GM12873 (cell line): ENCODE data around the gene LIPC.

Experiments used
- TF ChIP-seq, protein P1 (sequence below): IDR thresholded peaks from 2 replicates; pipeline ENCODE4 v1.5.1; 2012; ENCODE audit warnings: low read depth, mild to moderate bottlenecking, moderate library complexity, low read length, control low read depth; ENCODE audit not compliant: insufficient read depth; ENCODE audit errors: missing control alignments

The LIPC gene

GRCh38 chr15:58423831-58424608 is 7.8 kb upstream of the LIPC start:
- TF ChIP-seq, protein P1, sequence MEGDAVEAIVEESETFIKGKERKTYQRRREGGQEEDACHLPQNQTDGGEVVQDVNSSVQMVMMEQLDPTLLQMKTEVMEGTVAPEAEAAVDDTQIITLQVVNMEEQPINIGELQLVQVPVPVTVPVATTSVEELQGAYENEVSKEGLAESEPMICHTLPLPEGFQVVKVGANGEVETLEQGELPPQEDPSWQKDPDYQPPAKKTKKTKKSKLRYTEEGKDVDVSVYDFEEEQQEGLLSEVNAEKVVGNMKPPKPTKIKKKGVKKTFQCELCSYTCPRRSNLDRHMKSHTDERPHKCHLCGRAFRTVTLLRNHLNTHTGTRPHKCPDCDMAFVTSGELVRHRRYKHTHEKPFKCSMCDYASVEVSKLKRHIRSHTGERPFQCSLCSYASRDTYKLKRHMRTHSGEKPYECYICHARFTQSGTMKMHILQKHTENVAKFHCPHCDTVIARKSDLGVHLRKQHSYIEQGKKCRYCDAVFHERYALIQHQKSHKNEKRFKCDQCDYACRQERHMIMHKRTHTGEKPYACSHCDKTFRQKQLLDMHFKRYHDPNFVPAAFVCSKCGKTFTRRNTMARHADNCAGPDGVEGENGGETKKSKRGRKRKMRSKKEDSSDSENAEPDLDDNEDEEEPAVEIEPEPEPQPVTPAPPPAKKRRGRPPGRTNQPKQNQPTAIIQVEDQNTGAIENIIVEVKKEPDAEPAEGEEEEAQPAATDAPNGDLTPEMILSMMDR: no peak

DNA sequence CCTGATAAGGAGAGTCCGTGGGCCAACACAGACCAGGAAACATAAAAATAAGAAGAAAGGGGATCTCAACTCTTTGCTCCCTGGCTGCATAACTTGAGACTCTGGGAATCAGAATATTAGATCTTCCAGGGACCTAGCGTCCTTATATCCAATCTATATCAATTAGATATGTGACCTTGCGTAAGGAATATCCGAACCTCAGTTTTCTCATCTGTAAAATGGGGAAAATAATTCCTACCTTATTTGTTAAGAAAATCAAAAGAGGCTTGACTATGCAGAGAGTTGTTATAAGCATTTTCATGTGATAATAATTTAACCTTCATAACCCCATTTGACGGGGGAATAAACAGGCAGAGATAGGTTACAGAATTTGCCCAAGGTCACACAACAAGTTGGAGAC is 7.1 kb upstream of the LIPC start:
- TF ChIP-seq, protein P1: no peak

DNA sequence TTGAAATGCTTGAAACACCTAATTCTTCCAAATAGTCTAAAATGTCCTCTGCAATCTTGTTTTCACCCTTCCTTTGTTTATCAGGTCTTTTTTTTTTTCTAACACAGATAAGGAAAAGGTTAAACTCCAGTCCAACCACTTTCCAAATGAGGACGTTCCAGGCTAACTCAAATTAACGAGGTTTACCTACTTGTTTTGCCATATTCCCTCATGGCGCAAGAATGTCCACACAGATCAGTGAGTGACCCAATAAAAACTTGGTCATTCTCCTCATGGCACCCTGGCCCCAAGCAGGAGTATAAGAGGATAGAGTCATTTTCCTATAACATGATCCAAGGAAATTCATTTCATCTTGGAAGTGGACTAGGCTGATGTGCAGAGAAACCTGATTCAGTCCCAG is 6.6 kb upstream of the LIPC start:
- TF ChIP-seq, protein P1: no peak

GRCh38 chr15:58425834-58426233 is 6.0 kb upstream of the LIPC start:
- TF ChIP-seq, protein P1: no peak

- TF ChIP-seq, protein P1: no peak
These were observed 5.3 kb upstream of the LIPC start for GRCh38 chr15:58426501-58426900.

- TF ChIP-seq, protein P1: no peak
These were observed 3.8 kb upstream of the LIPC start for GRCh38 chr15:58427987-58428386.

- TF ChIP-seq, protein P1: no peak
These were observed 1.5 kb upstream of the LIPC start for GRCh38 chr15:58430224-58430787.
